NCI-H82 (cell line): Measurements from ENCODE around the gene IFNB1.

Experiments
- DNase-seq: peaks from one replicate; lab custom pipeline; 2025; lab: John Stamatoyannopoulos, UW

The IFNB1 gene

DNA sequence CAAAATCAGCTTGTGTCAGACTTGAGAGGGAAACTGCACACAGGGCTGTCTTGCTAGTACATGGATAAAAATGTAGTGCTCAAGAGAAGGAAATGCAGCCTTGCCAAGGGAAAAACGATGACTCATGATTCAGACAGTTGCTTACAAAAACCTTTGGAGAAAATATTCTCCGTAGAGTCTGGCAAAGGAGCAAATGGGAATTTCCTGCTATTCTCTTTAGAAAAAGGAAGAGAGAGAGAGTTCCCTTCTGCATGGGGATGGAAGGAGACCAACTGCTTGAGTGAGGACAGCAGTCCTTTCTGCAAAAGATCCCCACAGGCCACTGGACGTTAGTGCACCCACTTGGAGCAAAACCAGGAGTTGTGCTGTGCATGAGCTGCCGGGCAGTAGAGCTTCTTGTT lies 7.6 kb downstream of the IFNB1 start:
- DNase-seq = no peak

DNA sequence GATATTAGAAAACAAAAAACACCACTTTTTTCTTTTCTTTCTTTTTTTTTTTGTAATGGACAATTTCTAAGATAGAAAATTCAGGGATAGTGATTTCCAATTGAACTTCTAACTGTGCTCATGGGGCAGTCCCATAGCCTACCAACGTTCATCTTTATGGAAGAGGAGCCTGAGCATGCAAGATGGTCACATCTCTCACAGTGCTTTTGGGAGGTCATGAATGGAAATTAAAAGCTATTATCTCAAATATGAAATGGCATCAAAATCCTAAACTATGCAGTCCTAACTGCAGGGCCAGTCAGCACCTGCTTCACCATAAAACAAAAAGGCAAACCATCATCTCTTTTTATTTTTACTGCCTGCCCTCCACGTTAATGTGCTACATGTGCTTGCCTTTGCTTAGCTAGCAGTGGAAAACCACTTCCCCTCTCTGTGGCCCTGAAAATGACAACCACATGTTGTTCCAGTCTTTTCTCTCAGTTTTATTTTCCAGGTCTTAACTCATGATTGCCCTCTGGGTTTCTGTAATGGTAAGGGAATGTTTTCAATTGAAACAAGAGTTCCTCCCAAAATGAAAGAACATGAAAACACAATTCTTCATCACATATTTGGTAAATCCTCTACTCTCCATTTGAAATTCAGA lies 16.7 kb downstream of the IFNB1 start:
- DNase-seq = no peak

DNA sequence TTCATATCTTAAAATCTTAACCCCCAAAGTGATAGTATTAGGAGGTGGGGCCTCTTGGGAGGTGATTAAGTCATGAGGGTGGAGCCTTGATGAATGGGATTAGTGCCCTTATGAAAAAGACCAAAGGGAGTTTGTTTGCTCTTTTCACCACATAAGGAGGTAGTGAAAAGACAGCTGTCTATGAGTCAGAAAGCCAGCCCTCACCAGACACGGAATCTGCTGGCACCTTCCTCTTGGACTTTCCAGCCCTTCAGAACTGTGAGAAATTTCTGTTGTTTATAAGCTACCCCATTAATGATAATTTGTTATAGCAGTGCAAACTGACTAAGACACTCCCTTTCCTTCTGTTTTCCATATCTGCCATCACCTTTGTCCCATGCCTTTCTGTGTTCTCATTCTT lies 20.8 kb downstream of the IFNB1 start:
- DNase-seq = no peak

DNA sequence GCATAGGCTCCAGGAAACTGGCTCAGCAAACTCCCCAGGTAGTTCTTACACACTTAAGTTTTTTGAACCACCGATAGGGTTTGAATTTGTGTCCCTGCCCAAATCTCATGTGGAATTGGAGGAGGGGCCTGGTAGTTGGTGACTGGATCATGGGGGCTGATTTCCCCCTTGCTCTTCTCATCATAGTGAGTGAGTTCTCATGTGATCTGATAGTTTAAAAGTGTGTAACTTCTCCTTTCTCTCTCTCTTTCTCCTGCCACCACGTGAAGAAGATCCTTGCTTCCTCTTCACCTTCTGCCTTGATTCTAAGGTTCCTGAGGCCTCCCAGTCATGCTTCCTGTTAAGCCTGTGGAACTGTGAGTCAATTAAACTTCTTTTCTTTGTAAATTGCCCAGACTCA lies 23.9 kb downstream of the IFNB1 start:
- DNase-seq = no peak

DNA sequence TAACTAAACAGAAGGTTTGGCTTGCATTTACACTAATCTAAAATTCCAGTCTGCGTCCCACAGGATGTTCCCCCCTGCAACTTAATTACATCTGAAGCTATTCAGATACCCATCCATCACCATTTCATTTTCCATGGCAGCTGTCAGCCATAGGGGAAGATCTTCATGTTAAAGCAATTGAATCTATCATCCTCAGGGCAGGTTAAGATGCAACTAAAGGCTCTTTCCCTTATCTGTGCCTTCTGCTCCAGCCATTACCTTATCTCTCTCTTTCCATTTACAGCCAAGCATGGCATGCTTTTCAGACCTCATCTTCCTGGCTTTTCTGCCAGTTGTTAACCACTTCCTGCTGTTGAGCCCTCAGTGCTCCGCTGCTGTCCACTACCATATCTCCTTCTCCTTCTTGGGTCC lies 30.5 kb downstream of the IFNB1 start:
- DNase-seq = no peak

DNA sequence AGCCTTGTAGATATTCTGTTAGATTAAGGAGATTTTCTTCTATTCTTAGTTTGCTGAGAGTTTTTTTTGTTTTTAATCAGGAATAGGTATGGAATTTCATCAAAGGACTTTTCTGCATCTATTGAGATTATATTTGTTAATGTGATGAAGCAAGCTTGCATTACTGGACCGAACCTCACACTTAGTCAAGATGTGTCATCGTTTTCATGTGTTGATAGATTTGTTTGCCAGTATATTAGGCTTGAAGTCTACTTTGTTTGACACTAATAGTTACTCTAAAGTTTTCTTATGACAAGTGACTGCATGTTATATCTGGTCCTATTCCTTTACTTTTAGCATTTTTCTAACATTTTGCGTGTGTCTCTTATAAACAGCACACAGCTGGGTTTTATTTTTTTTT lies 33.9 kb downstream of the IFNB1 start:
- DNase-seq = no peak

- no peak for DNase-seq
These were observed 35.3 kb downstream of the IFNB1 start for GRCh38 chr9:21042466-21042865.

DNA sequence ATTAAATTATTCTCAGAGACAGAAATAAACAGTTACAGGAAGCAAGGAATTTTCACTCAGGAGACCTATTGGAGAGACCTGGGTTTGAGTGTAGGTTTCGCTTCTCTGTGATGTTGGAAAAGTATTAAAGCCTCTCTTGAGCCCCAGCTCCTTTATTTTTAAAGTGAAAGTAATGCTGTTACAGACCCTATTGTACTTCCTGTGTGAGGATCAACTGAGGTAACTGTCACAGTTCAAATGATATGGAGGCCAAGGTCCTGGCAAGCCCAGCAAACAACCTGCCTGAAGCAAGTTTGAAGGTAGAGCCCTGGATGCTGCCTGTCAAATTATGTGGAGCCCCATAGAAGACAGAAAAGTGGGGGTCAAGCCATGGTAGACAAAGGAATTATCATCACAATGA lies 38.4 kb downstream of the IFNB1 start:
- DNase-seq = no peak

GRCh38 chr9:21037278-21037677 lies 40.5 kb downstream of the IFNB1 start:
- no peak for DNase-seq

DNA sequence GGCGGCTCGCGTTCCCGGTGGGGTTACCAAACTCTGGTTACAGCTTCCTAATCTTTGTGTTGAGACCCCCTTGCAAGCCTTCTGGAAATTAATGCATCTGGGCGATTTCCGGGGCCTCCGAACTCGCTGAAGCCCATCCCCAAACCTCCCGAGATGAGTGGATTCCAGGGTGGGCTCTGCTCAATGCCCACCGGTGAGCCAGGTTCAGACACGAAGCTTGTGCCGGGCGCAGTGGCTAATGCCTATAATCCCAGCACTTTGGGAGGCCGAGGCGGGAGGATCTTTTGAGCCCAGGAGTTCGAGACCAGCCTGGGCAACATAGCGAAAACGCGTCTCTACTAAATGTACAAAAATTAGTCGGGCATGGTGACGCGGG lies 45.9 kb downstream of the IFNB1 start:
- DNase-seq = no peak

GRCh38 chr9:21031091-21031807 lies 46.5 kb downstream of the IFNB1 start, which contains the start of gene HACD4:
Gene HACD4, minus strand, starts transcription at chr9:21031640. Its CDS starts 50 bp downstream, at chr9:21031590.
- DNase-seq = no peak

GRCh38 chr9:21030389-21031035 lies 47.2 kb downstream of the IFNB1 start:
- no peak for DNase-seq

DNA sequence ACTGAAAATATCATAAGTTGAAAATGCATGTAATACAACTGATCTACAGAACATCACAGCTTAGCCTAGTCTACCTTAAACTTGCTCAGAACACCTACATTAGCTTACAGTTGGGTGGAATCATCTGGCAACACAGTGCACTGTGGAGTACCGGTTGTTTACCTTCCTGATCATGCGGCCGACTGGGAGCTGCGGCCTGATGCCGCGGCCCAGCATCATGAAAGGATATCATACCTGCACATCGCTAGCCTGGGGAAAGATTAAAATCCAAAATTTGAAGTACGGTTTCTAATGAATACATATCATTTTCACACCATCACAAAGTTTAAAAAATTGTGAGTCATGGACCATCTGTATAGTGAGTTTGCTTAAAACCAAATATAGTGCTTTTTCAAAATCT lies 48.1 kb downstream of the IFNB1 start:
- DNase-seq = no peak

GRCh38 chr9:21028466-21028865 lies 49.3 kb downstream of the IFNB1 start:
- no peak for DNase-seq

DNA sequence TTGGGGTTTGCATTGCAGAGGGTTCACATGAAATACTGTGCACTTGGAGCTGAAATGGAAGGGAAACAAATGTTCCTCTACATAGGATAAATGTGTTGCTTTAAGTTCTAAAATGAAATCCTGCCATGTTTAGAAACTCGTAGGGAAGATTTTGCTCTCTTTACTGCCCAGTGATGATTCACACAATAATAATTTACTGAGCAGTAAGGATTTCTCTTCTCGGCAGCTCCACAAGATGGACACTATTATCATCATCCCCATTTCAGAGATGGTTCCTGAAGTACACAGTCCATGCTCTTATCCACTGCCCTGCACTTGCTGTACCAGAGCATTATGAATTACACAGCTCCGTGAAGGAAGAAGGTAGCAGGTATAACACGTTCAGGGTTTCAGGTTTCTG lies 50.4 kb downstream of the IFNB1 start:
- no peak for DNase-seq
